Caco-2 (cell line): Measurements from ENCODE around the gene CLEC1A. TPM values are rescaled to one million over a fixed set of nuclear protein-coding genes. Genes with fewer than 3 reads are reported as not detected.

Experiments
- BruUV-seq: library from RNA; stranded (reverse); fragments of 400-500 nt; replicated peaks from 2 replicates; lab custom pipeline; 2021; lab: Mats Ljungman, UMichigan
- CTCF ChIA-PET: fragments of 300-600 bp; sonication (Branson Sonifier 250); formaldehyde crosslinking; loops from one replicate; lab custom pipeline; 2022; ENCODE audit warnings: antibody characterized with exemption; lab: Charles Lee
- POLR2A ChIA-PET: fragments of 300-600 bp; sonication (Branson Sonifier 250); formaldehyde crosslinking; loops from one replicate; lab custom pipeline; 2022; ENCODE audit warnings: antibody characterized with exemption; lab: Charles Lee
- DNase-seq, 2 experiments: peaks; one replicate each; pipeline versions ENCODE4 v3.0.0 to v3.0.0-alpha.2; 2020 to 2022
- H3K27me3 ChIP-seq: replicated peaks from 2 replicates; pipeline ENCODE4 v1.6.0; 2011; ENCODE audit warnings: low read length; ENCODE audit not compliant: control insufficient read depth, insufficient read depth
- H3K36me3 ChIP-seq: 2 replicates; pipeline ENCODE4 v1.5.1; 2011; ENCODE audit warnings: low read length; ENCODE audit not compliant: control insufficient read depth, insufficient read depth
- H3K4me1 ChIP-seq: fragments of 250-450 bp; sonication (Bioruptor Pico); 2 replicates; pipeline ENCODE4 v1.5.1; 2020; ENCODE audit warnings: mild to moderate bottlenecking
- H3K4me3 ChIP-seq: 2 replicates; pipeline ENCODE4 v1.5.1; 2011; ENCODE audit warnings: low read depth, mild to moderate bottlenecking, control low read depth, low read length
- H3K9me3 ChIP-seq: fragments of 250-450 bp; sonication (Bioruptor Pico); 2 replicates; pipeline ENCODE4 v1.5.1; 2020; ENCODE audit warnings: mild to moderate bottlenecking, moderate library complexity
- H3K27ac Mint-ChIP-seq: one replicate; pipeline ENCODE4 v1.8.0; 2022; ENCODE audit warnings: mixed read lengths; ENCODE audit not compliant: unreplicated experiment
- H3K27me3 Mint-ChIP-seq: one replicate; pipeline ENCODE4 v1.8.0; 2022; ENCODE audit warnings: mixed read lengths; ENCODE audit not compliant: insufficient read depth, unreplicated experiment
- H3K36me3 Mint-ChIP-seq: one replicate; pipeline ENCODE4 v1.8.0; 2022; ENCODE audit warnings: mild to moderate bottlenecking, mixed read lengths; ENCODE audit not compliant: insufficient read depth, unreplicated experiment
- H3K4me1 Mint-ChIP-seq: one replicate; pipeline ENCODE4 v1.8.0; 2022; ENCODE audit warnings: low read depth, mixed read lengths; ENCODE audit not compliant: unreplicated experiment
- H3K4me3 Mint-ChIP-seq: one replicate; pipeline ENCODE4 v1.8.0; 2022; ENCODE audit warnings: mild to moderate bottlenecking, moderate library complexity, mixed read lengths; ENCODE audit not compliant: unreplicated experiment
- H3K9me3 Mint-ChIP-seq: one replicate; pipeline ENCODE4 v1.8.0; 2022; ENCODE audit warnings: mixed read lengths; ENCODE audit not compliant: unreplicated experiment
- CTCF ChIP-seq, 2 experiments: fragments of 200-600 bp in 1 of 2; IDR thresholded peaks; 1 replicate in 1 of 2; 2 replicates in 1 of 2; pipeline versions ENCODE4 v1.5.1 to v1.8.0; 2011 to 2022; ENCODE audit warnings: antibody characterized with exemption in 1 of 2, control low read depth in 1 of 2, inconsistent platforms in 1 of 2, low read depth in 1 of 2, low read length in 1 of 2, mild to moderate bottlenecking in 1 of 2, moderate library complexity in 1 of 2; ENCODE audit not compliant: insufficient read depth in 1 of 2, severe bottlenecking in 1 of 2, unreplicated experiment in 1 of 2
- intact Hi-C: fragments of 100-400 bp; cut with micrococcal nuclease; formaldehyde crosslinking; loops from one replicate; pipeline ENCODE4 v1.10.0; 2022; ENCODE audit not compliant: unreplicated experiment
- total RNA-seq: library from RNA; stranded (reverse); gene quantifications from 2 replicates; pipeline ENCODE4 v1.2.3, GENCODE V29; 2022

The CLEC1A gene
- total RNA-seq, 1 experiment from 2014 or later: not detected

- H3K4me1 ChIP-seq: no peaks in the 10 kb centered on the region
- Mint-ChIP-seq H3K9me3 (no peaks in the 10 kb centered on the region), H3K27me3 (peaks cover 17% of the 10 kb centered on the region), H3K27ac (no peak overlapping the region), H3K4me3 (no peak overlapping the region), H3K4me1 (no peaks in the 10 kb centered on the region), H3K36me3 (no peaks in the 10 kb centered on the region)
- BruUV-seq: no TSS peak
- CTCF ChIA-PET: no interaction called here
- POLR2A ChIA-PET: no interaction called here
- intact Hi-C loops: no loop called here
- no peaks in the 10 kb centered on the region; the same call in none of the 2 replicates for H3K9me3 ChIP-seq
- H3K36me3 ChIP-seq: no peaks in the 10 kb centered on the region
- H3K4me3 ChIP-seq: no peak overlapping the region
- TF ChIP-seq CTCF (IDR thresholded peaks at IDR 0.05; ENCODE audit: insufficient read depth in 1 of 2, low read depth in 1 of 2, low read length in 1 of 2, severe bottlenecking in 1 of 2, unreplicated experiment in 1 of 2): no peak
- DNase-seq: no peak
- H3K27me3 ChIP-seq: no peaks in the 10 kb centered on the region
Measured at GRCh38 chr12:10052193-10052913, 46.4 kb downstream of the CLEC1A start.

DNA sequence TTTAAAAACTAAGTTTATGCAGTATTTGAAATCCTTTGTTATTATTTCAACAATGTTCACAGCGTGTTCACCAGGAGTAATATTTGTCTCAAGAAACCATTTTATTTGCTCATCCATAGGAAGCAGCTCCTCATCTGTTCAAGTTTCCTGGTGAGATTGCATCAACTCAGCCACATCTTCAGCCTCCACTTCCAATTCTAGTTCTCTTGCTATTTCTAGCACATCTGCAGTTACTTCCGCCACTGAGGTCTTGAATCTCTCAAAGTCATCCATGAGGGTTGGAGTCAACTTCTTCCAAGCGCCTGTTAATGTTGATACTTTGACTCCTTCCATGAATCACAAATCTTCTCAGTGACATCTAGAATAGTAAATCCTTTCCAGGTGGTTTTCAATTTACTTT lies 50.3 kb downstream of the CLEC1A start:
- H3K4me1 ChIP-seq: no peaks in the 10 kb centered on the region
- ChIA-PET POLR2A (no interaction called here), CTCF (no interaction called here)
- Mint-ChIP-seq H3K27ac (no peak overlapping the region), H3K27me3 (peaks cover 31% of the 10 kb centered on the region), H3K36me3 (no peaks in the 10 kb centered on the region), H3K9me3 (no peaks in the 10 kb centered on the region), H3K4me3 (no peak overlapping the region), H3K4me1 (no peaks in the 10 kb centered on the region)
- no peaks in the 10 kb centered on the region for H3K27me3 ChIP-seq
- H3K9me3 ChIP-seq: no peaks in the 10 kb centered on the region
- intact Hi-C loops: no loop called here
- TF ChIP-seq CTCF (IDR thresholded peaks at IDR 0.05; ENCODE audit: insufficient read depth in 1 of 2, low read depth in 1 of 2, low read length in 1 of 2, severe bottlenecking in 1 of 2, unreplicated experiment in 1 of 2): no peak
- no peak for DNase-seq
- H3K4me3 ChIP-seq: no peak overlapping the region
- no peaks in the 10 kb centered on the region for H3K36me3 ChIP-seq
- no TSS peak for BruUV-seq

DNA sequence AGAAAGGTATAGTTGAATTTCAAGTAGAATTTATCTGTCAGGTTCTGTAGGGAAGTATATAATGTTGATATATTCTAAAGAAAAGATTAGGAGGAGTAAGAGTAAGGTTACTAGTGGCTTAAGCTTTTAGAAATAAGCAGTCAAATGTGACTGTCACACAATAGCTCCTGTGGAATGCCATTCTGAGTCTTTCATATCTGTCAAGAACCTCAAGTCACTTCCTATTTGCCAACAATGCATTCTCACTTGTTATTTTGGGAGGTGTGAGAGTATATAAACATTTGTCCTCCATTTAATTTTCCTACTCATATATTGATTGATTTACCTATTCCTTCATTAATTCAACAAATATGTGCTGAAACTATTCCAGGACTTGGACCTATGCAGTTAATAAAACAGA lies 56.6 kb downstream of the CLEC1A start:
- H3K9me3 ChIP-seq: no peaks in the 10 kb centered on the region
- no TSS peak for BruUV-seq
- Mint-ChIP-seq H3K27me3 (peaks cover 26% of the 10 kb centered on the region), H3K36me3 (no peaks in the 10 kb centered on the region), H3K9me3 (no peaks in the 10 kb centered on the region), H3K27ac (no peak overlapping the region), H3K4me1 (no peaks in the 10 kb centered on the region), H3K4me3 (no peak overlapping the region)
- no peak overlapping the region for H3K4me3 ChIP-seq
- no peak for DNase-seq
- intact Hi-C loops: no loop called here
- H3K27me3 ChIP-seq: no peaks in the 10 kb centered on the region
- CTCF ChIA-PET: no interaction called here
- H3K4me1 ChIP-seq: no peaks in the 10 kb centered on the region
- POLR2A ChIA-PET: no interaction called here
- TF ChIP-seq CTCF (IDR thresholded peaks at IDR 0.05; ENCODE audit: insufficient read depth in 1 of 2, low read depth in 1 of 2, low read length in 1 of 2, severe bottlenecking in 1 of 2, unreplicated experiment in 1 of 2): no peak
- no peaks in the 10 kb centered on the region for H3K36me3 ChIP-seq
